Left lung (tissue), 10 donors: ENCODE data around the gene SYT1. TPM values are rescaled to one million over a fixed set of nuclear protein-coding genes. Genes with fewer than 3 reads are reported as not detected.

Source experiments
- ATAC-seq: fragments of 200-7000 bp; cut with Tn5 transposase; one replicate; pipeline ENCODE4 v1.9.1; 2020; ENCODE audit warnings: moderate library complexity
- DNase-seq, 4 donors: peaks; one replicate each; pipeline ENCODE4 v3.0.0-alpha.2; 2013 to 2020
- H3K27ac ChIP-seq, 2 donors: fragments of 200-600 bp; sonication (generic) in 1 of 2; one replicate each; pipeline versions ENCODE4 v1.5.0 to v1.8.0; 2020 to 2021
- H3K27me3 ChIP-seq, 2 donors: fragments of 200-600 bp; sonication (generic) in 1 of 2; one replicate each; pipeline versions ENCODE4 v1.5.0 to v1.8.0; 2020 to 2021
- H3K36me3 ChIP-seq, 2 donors: fragments of 200-600 bp; sonication (generic) in 1 of 2; one replicate each; pipeline versions ENCODE4 v1.5.0 to v1.8.0; 2020 to 2021
- H3K4me1 ChIP-seq, 2 donors: fragments of 200-600 bp; one replicate each; pipeline ENCODE4 v1.8.0; 2021
- H3K4me3 ChIP-seq, 2 donors: fragments of 200-600 bp; sonication (generic) in 1 of 2; one replicate each; pipeline versions ENCODE4 v1.5.0 to v1.8.0; 2020 to 2021; ENCODE audit warnings: mild to moderate bottlenecking in 1 of 2
- H3K9me3 ChIP-seq, 2 donors: fragments of 200-600 bp; sonication (generic) in 1 of 2; one replicate each; pipeline versions ENCODE4 v1.5.0 to v1.8.0; 2020 to 2021
- CTCF ChIP-seq, 2 donors: fragments of 200-600 bp; sonication (generic) in 1 of 2; IDR thresholded peaks; one replicate each; pipeline versions ENCODE4 v1.5.0 to v1.8.0; 2021; ENCODE audit warnings: antibody characterized with exemption in 2 of 2
- intact Hi-C, 2 donors: fragments of 100-400 bp; cut with DNase I; formaldehyde crosslinking; loops; one replicate each; pipeline versions ENCODE4 v1.11.2 to v1.14.2; 2022
- polyA plus RNA-seq, 6 donors: library from polyadenylated mRNA; unstranded; fragments of 120-200 nt; gene quantifications; one replicate each; pipeline ENCODE4 v1.2.1, GENCODE V29; 2013; ENCODE audit not compliant: insufficient read length in 6 of 6
- total RNA-seq, 2 donors: library from RNA; stranded (reverse); fragmentation: NEBNext Ultra II Directional; extraction: Animal tissue kit (Norgen Biotek cat#: 25700); gene quantifications; one replicate each; pipeline ENCODE4 v1.2.1, GENCODE V29; 2021
- donor health status: DM: no; HTN: yes; CAD: no.
- donor health status: DM: no; HTN: no; CAD: no.

The SYT1 gene
- total and polyA plus RNA-seq, 8 donors: 1.5 to 6.9 (median 4.8) TPM

- Histone ChIP-seq H3K9me3 (no peaks in the 10 kb centered on the region), H3K4me3 (no peak overlapping the region), H3K36me3 (no peaks in the 10 kb centered on the region), H3K27me3 (no peaks in the 10 kb centered on the region), H3K27ac (no peak overlapping the region), H3K4me1 (no peaks in the 10 kb centered on the region)
- TF ChIP-seq CTCF (IDR thresholded peaks at IDR 0.05): no peak
- intact Hi-C loops: no loop called here
- ATAC-seq (no peak), DNase-seq (no peak)
Observed at GRCh38 chr12:79233341-79233781, 368.8 kb downstream of the SYT1 start.

- no peaks in the 10 kb centered on the region for H3K9me3 ChIP-seq
- no peaks in the 10 kb centered on the region for H3K36me3 ChIP-seq
- intact Hi-C loops: no loop called here
- DNase-seq (no peak), ATAC-seq (no peak)
- H3K27ac ChIP-seq: no peak overlapping the region
- no peaks in the 10 kb centered on the region for H3K27me3 ChIP-seq
- H3K4me1 ChIP-seq: no peaks in the 10 kb centered on the region
- TF ChIP-seq CTCF (IDR thresholded peaks at IDR 0.05): no peak
- no peak overlapping the region for H3K4me3 ChIP-seq
Observed at GRCh38 chr12:79236920-79237319, 372.3 kb downstream of the SYT1 start.

DNA sequence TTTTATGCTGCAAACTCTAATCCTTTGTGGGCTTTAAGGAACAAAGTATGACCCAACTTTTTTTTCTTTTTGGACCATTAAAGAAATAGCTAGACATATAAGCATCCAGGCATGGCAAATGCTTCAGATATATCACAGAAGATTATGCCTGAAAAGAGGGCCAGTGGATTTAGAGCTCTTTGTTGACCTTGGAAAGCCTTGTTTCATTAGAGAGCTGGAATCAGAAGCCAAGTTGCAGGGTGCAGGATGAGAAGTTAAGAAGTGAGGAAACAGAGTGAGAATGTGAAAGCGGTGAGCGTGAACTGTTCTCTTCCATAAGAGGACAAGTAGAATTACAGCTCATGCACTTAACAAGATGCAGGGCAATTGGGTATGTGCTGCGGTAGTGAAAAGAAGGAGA is 373.7 kb downstream of the SYT1 start:
- H3K27ac ChIP-seq: no peak overlapping the region
- H3K9me3 ChIP-seq: no peaks in the 10 kb centered on the region
- no peak overlapping the region for H3K4me3 ChIP-seq
- H3K4me1 ChIP-seq: no peaks in the 10 kb centered on the region
- no peak for TF ChIP-seq CTCF (IDR thresholded peaks at IDR 0.05)
- no peaks in the 10 kb centered on the region for H3K27me3 ChIP-seq
- no peaks in the 10 kb centered on the region for H3K36me3 ChIP-seq
- intact Hi-C loops: no loop called here
- DNase-seq: no peak
- no peak for ATAC-seq

DNA sequence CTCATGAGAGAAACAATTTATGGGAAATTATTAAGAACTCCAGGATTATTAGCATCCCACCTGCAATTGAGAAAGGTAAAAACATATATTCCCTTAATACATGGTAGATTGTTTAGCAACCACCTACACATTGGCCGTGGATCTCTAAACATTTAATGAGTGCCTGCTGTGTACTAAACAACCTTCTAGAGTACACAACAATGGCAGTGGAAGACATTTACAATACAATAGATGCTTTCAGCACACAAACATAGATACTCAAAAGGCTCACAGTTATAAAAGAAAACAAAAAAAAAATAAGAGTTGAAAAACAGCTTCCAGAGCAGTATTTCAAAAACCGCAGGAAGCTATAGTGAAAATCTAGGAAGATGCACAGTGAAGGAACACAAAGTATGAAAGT is 382.9 kb downstream of the SYT1 start:
- intact Hi-C loops: no loop called here
- no peak for ATAC-seq
- no peak for TF ChIP-seq CTCF (IDR thresholded peaks at IDR 0.05)

GRCh38 chr12:79250186-79250585 is 385.6 kb downstream of the SYT1 start:
- intact Hi-C loops: no loop called here
- no peak for DNase-seq
- Histone ChIP-seq H3K27me3 (no peaks in the 10 kb centered on the region), H3K4me3 (no peak overlapping the region), H3K36me3 (no peaks in the 10 kb centered on the region), H3K27ac (no peak overlapping the region), H3K4me1 (no peaks in the 10 kb centered on the region), H3K9me3 (peaks cover 0 to 13% of the 10 kb centered on the region in 2 donors)
- no peak for ATAC-seq
- TF ChIP-seq CTCF (IDR thresholded peaks at IDR 0.05): no peak

More for the DNA sequence above, 382.9 kb downstream of the SYT1 start:
- H3K4me1 ChIP-seq: no peaks in the 10 kb centered on the region
- no peak for DNase-seq
- H3K27me3 ChIP-seq: no peaks in the 10 kb centered on the region
- no peak overlapping the region for H3K27ac ChIP-seq
- no peak overlapping the region for H3K4me3 ChIP-seq
- H3K9me3 ChIP-seq: peaks cover 0 to 7% of the 10 kb centered on the region in 2 donors
- H3K36me3 ChIP-seq: no peaks in the 10 kb centered on the region
